Skin epidermis (tissue), 12 donors: ENCODE results near the gene EFEMP2.
A peak's percentile ranks its signal among the peaks of the same experiment; 100 is the strongest.
"Not testable (repeated sequence)": the region's sequence is repeated elsewhere in the genome, so short reads cannot be mapped to it uniquely, and the experiment has no call there.

Source experiments
- H3K27ac ChIP-seq, 21 experiments: fragments of 200-600 bp; sonication (generic) in 11 of 21; one replicate each; pipeline ENCODE4 v1.5.0; 2020; ENCODE audit warnings: mild to moderate bottlenecking in 3 of 21, inconsistent platforms in 2 of 21, moderate library complexity in 2 of 21
- H3K4me3 ChIP-seq, 7 experiments: fragments of 200-600 bp; sonication (generic) in 2 of 7; one replicate each; pipeline ENCODE4 v1.5.0; 2020; ENCODE audit warnings: inconsistent platforms in 2 of 7, mild to moderate bottlenecking in 2 of 7, moderate library complexity in 1 of 7

EFEMP2 gene

DNA sequence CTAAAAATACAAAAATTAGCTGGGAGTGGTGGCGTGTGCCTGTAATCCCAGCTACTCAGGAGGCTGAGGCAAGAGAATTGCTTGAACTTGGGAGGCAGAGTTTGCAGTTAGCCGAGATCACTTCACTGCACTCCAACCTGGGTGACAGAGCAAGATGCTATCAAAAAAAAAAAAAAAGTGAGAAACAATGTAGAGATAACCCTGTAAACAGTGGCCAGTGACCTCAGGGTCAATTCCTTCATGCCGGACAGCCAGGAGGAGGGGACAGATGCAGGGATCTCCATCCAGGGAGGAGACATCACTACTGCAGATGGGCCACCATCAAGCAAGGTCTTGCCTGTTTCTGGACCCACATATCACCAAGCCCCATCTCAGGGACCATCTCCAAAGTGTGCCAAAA, 24.9 kb downstream of the EFEMP2 start:
- Histone ChIP-seq H3K4me3 (no peak overlapping the region), H3K27ac (no peak overlapping the region)

DNA sequence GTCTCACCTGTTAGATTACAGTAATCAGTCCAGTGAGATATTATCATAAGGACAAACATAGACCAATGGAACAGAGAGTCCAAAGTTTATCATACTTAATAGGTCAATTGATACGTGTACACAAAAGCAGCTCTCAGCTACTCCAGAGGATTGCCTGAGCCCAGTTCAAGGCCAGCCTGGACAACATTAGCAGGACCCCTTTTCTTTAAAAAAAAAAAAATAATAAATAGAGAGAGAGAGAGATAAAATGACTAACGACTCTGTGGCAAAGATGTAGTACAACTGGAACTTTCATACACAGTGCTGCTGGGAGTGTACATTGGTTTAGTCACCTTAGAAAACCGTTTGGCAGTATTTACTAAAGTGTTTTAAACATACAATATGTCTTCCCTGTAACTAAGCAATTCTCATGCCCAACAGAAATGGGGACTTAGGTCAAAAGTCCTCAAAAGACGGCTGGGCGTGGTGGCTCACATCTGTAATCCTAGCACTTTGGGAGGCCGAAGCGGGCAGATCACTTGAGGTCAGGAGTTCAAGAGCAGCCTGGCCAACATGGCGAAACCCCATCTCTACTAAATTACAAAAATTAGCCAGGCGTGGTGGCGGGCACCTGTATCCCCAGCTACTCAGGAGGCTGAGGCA, 28.2 kb downstream of the EFEMP2 start:
- no peak overlapping the region for H3K4me3 ChIP-seq
- no peak overlapping the region for H3K27ac ChIP-seq

DNA sequence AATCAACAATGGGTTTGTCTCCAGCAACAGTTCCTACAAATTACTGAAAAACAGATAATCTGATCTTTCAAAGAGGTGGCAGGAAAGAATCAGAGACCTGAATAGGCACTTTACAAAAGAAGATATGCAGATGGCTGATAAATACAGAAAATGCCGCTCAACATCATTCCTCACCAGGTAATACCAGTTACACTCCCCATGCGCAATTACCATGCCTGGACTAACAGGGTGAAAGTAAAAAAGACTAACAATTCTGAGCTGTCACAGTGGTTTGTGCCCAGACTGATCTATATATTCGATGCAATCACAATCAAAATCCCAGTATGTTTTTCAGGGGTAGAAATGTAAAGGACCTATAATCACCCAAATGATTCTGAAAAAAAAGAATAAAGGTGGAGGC, 28.8 kb downstream of the EFEMP2 start:
- Histone ChIP-seq H3K27ac (no peak overlapping the region), H3K4me3 (no peak overlapping the region)

DNA sequence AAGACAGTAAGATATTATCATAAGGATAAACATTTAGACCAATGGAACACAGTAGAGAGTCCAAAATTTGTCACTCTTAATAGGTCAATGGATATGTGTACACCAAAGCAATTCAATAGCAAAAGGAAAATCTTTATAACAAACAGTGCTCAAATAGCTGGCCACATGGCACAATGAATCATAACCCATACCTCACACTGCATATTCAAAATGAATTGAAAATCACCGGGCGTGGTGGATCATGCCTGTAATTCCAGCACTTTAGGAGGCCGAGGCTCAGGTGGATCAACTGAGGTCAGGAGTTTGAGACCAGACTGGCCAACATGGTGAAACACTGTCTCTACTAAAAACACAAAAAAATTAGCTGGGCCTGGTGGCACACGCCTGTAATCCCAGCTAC, 30.5 kb downstream of the EFEMP2 start:
- no peak overlapping the region for H3K4me3 ChIP-seq
- no peak overlapping the region for H3K27ac ChIP-seq

DNA sequence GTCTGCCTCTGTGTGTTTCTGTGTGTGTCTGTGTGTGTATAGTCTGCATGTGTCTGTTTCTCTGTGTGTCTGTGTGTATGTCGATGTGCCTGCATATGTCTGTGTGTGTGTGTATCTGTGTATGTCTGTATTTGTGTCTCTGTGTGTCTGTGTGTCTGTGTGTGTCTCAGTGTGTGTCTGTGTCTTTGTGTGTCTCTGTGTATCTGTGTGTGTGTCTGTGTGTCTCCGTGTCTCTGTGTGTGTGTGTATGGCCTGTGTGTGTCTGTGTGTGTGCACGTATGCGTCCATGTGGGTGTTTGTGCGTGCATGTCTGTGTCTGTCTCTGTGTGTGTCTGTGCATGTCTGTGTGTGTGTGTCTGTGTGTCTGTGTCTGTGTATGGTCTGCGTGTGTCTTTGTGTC, 38.4 kb downstream of the EFEMP2 start:
- H3K4me3 ChIP-seq, result peak overlapping the region; percentile 39 to 65 (median 45)
- H3K27ac ChIP-seq, result peak overlapping the region in 2 of 21 experiments; percentile 53 to 79

DNA sequence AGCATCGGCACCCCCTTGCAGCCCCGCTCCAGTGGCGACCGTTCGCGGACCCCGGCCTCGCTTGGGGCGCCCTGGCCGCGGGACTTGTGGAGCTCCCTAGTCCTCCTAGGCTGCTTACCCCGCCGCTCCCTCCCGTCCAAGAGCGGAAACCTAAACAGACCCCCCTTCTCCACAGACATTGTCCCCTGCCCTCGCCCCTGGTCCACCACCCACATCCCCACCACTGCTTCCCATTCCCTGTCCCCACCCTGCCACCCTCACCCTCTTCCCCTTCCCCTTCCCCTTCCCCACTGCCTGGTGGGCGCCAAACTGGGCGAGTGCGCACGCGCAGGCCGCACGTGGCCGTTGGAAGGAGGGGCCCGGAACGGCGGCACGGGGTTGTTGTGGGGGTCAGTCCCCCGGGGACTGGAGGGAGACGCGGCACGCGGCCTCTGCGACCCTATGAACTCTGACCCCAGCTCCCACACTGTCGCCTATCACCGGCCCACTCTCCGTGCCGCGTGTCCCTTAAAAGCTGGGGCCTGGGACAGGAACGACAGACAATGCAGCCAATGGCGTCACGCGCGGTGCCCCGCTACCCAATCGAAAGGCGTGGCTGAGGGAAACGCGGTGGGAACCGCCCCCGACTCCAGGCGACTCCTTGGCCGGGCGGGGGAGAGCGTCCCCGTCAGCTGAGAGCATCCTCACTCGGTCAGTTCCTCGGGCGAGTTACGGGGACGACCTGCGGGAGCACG, 39.1 kb downstream of the EFEMP2 start, which contains the start of gene SNX32:
TSS of gene SNX32 (plus strand) at position 667 of the 734 bp plus-strand sequence. CDS start 103 bp downstream, outside the sequence.
- Histone ChIP-seq H3K4me3 (peak within 1 kb of the TSS; percentile 39 to 65 (median 45)), H3K27ac (peak within 1 kb of the TSS in 18 of 21 experiments; percentile 3 to 79 (median 54))

DNA sequence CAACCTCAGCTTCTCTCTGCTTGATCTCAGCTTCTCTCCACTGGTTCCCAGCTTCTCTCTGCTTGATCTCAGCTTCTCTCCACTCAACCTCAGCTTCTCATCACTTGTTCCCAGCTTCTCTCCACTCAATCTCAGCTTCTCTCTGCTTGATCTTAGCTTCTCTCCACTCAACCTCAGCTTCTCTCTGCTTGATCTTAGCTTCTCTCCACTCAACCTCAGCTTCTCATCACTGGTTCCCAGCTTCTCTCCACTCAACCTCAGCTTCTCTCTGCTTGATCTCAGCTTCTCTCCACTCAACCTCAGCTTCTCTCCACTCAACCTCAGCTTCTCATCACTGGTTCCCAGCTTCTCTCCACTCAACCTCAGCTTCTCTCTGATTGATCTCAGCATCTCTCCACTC, 40.4 kb downstream of the EFEMP2 start:
- not testable (repeated sequence) for H3K27ac ChIP-seq, H3K4me3 ChIP-seq

DNA sequence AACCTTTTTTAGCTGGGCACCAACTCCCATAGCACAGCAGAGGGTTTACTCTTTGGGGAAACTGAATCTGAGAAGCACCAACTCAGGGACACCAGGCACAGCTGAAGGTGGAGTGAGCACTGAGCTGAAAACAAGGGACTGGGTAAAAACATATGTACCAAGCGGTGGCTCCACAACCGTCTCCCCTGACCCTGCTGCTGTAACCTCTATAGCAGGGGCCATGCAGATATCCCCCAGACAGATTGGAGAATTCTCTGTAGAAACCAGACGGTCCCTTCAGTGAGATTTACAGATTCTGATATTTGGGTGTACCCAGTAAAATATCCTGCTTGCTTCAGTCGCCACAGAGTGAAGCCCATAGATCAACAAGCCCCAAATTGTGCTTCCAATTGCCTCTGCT, 43.1 kb downstream of the EFEMP2 start:
- Histone ChIP-seq H3K27ac (no peak overlapping the region), H3K4me3 (no peak overlapping the region)

DNA sequence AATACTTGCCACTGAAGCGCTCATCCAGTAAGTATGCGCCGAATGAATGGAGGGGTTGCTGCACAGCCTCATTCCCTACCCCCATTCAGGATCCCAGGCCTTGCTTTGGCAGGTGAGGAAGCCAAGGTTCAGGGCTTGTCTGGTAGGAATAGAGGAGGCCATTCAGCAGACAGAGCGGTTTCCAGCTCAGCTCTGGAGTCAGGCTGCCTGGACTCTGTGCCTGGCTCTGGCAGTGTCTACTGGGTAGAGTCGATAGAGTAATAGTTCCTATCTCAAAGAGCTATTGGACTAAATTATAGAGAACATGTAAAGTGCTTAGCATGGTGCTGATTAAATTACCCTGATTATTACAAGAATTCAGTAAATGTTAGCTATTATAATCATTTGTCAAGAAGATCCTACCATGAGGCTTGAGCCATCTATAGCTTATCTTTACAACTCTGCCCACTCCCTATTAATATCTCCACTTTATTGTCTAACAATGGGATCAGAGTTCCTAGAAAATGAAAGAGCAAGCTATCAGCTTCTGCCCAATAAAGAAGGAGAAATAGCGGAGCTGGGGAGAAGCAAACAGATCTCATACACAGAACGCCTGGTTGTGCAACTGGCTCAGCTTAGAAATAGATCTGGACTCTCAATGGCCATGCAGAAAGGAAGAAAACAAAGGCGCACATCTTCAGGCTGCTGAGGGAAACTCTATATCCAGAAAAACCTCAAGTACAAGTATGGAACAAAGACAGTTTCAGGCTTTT, 45.4 kb downstream of the EFEMP2 start:
- no peak overlapping the region for H3K4me3 ChIP-seq
- no peak overlapping the region for H3K27ac ChIP-seq

DNA sequence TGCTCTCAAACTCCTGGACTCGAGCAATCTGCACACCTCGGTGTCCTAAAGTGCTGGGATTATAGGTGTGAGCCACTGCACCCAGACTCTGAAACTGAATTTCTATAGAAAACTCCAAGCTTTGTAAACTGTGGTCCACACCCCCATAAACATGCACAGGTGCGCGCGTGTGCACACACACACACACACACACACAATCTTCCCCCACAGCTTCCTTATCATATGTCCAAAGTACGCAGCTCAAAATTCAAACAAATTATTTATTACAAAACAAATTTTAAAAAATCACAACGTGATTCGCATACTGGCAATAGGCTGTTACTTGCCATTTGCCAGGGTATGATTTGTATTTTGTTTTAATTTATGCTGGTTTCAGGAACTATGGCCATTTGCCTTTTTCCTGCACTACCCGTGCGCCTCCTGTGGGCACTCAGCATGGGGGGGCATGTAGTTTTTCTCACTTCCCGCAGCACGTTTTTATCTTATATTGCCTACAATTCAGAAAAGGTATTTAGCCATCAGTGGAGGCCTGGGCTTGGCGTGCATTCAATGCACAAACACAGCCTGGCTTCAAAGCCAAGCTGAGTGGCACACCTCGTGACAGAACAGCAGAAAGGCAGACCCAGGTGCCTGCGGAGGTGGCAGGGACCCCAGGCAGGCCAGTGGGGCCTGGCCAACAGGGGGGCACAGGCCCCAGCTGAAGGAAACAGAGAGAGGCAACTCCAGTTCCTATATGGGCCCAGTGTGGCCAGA, 49.6 kb downstream of the EFEMP2 start:
- Histone ChIP-seq H3K27ac (no peak overlapping the region), H3K4me3 (no peak overlapping the region)

DNA sequence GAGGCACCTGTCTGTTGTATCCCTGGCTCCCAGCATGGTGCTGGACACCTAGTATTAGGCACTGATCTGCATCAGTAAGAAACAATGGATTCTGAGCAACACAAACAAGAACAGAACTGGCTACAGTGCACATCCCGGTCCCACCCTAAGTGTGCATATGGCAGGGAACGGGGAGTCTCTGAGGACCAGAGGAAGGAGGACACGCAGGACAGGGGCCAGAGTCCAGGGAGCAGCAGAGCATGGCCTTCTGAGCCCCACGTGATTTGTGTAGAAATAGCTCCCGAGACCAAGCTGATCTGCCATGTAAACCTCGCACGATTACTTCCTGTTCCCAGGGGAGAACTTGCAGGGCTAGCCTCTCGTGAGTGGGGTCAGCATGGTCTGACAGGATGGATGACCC, 51.5 kb downstream of the EFEMP2 start:
- no peak overlapping the region for H3K27ac ChIP-seq
- H3K4me3 ChIP-seq, result no peak overlapping the region

DNA sequence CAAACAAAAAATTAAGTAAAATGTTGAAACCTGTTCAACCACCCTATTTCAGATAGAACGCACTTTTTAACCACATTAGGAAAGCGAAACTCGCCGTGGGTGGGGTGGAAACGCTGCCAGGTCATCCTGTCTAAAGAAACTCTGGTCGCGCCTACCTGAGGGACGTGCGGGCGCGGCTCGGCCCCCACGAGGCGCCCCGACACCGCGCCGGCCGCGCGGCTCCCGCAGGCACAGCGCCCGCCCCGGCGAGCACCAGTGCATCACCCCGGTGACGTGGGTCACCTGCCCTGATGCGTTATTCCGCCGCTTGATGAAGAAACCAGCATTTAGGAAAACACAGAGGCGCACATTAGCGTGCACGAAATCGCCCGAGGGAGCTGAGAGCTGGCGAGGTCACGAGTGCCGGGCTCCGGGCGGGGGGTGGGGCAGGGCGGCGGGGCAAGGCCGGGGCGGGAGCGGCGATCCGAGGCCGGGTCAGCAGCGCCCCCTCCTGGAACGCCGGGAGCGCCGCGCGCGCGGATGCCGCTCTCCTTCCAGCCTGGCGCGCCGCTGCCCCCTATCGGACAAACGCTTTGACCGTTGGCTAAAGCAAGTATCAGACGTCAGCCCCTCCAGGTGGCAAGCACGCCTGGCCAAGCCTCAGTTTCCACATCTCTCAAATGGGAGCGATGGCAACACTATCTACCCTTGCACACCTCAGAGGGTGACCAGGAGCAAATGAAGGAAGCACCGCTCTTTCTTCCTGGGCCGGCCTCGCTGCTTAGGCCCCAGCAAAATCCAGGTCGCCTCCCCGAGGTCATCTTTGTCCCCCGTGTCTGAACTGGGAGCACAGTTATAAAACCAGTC, 54.5 kb downstream of the EFEMP2 start:
- peak overlapping the region; percentile 36 to 65 (median 49) for H3K4me3 ChIP-seq
- peak overlapping the region; percentile 5 to 86 (median 74) for H3K27ac ChIP-seq

DNA sequence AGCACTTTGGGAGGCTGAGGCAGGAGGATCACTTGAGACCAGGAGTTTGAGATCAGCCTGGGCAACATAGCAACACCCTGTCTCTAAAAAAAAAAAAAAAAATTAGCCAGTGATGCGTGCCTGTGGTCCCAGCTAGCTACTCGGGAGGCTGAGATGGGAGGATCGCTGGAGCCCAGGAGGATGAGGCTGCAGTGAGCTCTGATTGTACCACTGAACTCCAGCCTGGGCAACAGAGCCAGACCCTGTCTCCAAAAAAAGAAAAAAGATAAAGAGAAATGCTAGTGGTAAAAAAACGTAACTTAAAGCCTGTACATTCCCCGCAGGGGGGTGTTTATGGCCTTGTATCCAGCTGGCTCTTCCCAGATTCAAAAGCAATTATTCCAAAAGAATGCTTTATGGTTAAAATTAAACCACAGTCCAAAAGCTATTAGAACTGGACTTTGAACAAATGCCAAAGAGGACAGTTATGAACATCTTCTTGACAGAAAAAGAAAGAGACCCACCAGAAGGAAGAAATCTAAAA, 55.2 kb downstream of the EFEMP2 start:
- H3K27ac ChIP-seq, result peak overlapping the region in 20 of 21 experiments; percentile 5 to 86 (median 74)
- peak overlapping the region; percentile 36 to 65 (median 49) for H3K4me3 ChIP-seq

DNA sequence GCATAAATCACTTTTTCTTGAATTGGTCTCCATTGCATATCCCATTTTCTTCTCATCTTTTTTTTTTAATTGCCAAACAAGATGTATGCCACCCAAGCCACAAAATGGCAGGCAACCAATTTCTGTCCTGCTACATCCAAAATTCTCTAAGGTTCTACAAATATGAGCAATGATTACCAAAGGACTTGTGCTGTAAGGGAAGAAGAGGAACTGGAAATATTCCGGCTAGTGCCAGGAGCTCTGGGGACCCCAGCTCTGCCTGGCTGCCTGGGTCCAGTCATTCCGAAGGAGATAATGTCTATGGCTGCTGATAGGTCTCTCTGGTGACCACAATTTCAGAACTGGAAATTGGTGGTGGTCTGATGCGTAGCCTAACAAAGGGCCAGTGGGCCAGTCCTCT, 55.9 kb downstream of the EFEMP2 start:
- Histone ChIP-seq H3K4me3 (peak overlapping the region in 1 of 7 experiments; percentile 65), H3K27ac (peak overlapping the region in 3 of 21 experiments; percentile 73 to 78 (median 75))
